WTC11 (cell line): ENCODE results near the gene VWA3B.

Experiments used
- CREB1 ChIP-seq: sonication (generic); formaldehyde crosslinking; IDR thresholded peaks from 2 replicates; pipeline ENCODE4 v1.8.0; 2023; ENCODE audit warnings: mild to moderate bottlenecking, missing genetic modification reagents
- CREM ChIP-seq: sonication (generic); formaldehyde crosslinking; IDR thresholded peaks from 2 replicates; pipeline ENCODE4 v1.8.1; 2022; ENCODE audit warnings: mild to moderate bottlenecking, missing genetic modification reagents, moderate library complexity
- FOXJ3 ChIP-seq: sonication (generic); formaldehyde crosslinking; IDR thresholded peaks from 2 replicates; pipeline ENCODE4 v1.9.0; 2021; ENCODE audit warnings: missing genetic modification reagents, mild to moderate bottlenecking, borderline replicate concordance
- JUN ChIP-seq: sonication (generic); formaldehyde crosslinking; IDR thresholded peaks from 2 replicates; pipeline ENCODE4 v1.8.0; 2023; ENCODE audit warnings: mild to moderate bottlenecking, missing genetic modification reagents
- MXD4 ChIP-seq: fragments of 250-450 bp; sonication (Bioruptor Pico); IDR thresholded peaks from 2 replicates; pipeline ENCODE4 v1.8.0; 2021; ENCODE audit warnings: mild to moderate bottlenecking, moderate library complexity, borderline replicate concordance
- SMAD3 ChIP-seq: sonication (generic); formaldehyde crosslinking; IDR thresholded peaks from 2 replicates; pipeline ENCODE4 v1.8.0; 2022; ENCODE audit warnings: missing genetic modification reagents, mild to moderate bottlenecking, borderline replicate concordance
- ZNF232 ChIP-seq: sonication (generic); formaldehyde crosslinking; IDR thresholded peaks from 2 replicates; pipeline ENCODE4 v1.8.0; 2022; ENCODE audit warnings: mild to moderate bottlenecking, missing genetic modification reagents
- ZNF263 ChIP-seq: sonication (generic); formaldehyde crosslinking; IDR thresholded peaks from 2 replicates; pipeline ENCODE4 v1.8.1; 2022; ENCODE audit warnings: low read depth, mild to moderate bottlenecking, moderate library complexity, missing genetic modification reagents
- TF ChIP-seq, protein P1 (sequence below): sonication (generic); formaldehyde crosslinking; IDR thresholded peaks from 2 replicates; pipeline ENCODE4 v1.8.1; 2023; ENCODE audit warnings: mild to moderate bottlenecking, missing genetic modification reagents, moderate library complexity
- TF ChIP-seq, protein P2 (sequence below): sonication (generic); formaldehyde crosslinking; conservative IDR thresholded peaks from 2 replicates; pipeline ENCODE4 v1.8.1; 2022; ENCODE audit warnings: mild to moderate bottlenecking, missing genetic modification reagents
- TF ChIP-seq, protein P3 (sequence below): sonication (generic); formaldehyde crosslinking; IDR thresholded peaks from 2 replicates; pipeline ENCODE4 v1.8.0; 2022; ENCODE audit warnings: mild to moderate bottlenecking, missing genetic modification reagents
- TF ChIP-seq, protein P4 (sequence below): fragments of 200-600 bp; IDR thresholded peaks from 2 replicates; pipeline ENCODE4 v1.8.0; 2022; ENCODE audit warnings: antibody characterized with exemption
- TF ChIP-seq, protein P5 (sequence below): sonication (generic); formaldehyde crosslinking; IDR thresholded peaks from 2 replicates; pipeline ENCODE4 v1.8.1; 2022; ENCODE audit warnings: low read depth, missing genetic modification reagents, borderline replicate concordance

DNA sequence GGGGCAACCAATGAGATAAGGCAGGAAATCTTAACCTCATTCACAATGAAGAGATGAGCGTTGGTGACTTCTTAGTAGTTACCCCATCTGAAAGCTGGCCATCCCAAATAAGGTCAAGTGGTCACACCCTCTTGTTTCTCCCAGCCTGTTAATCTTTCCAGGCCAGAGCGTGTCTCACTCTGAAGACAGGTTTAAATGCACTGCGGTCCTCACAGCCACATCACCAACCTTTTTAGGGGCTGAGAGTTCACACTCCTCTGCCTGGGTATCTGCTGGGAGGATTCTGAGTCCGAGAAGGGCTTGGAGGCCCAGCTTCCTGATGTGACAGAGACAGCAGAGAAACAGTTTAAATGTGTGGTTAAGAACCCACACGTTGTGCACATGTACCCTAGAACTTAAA, 246.0 kb downstream of the VWA3B start:
- TF ChIP-seq, protein P1, sequence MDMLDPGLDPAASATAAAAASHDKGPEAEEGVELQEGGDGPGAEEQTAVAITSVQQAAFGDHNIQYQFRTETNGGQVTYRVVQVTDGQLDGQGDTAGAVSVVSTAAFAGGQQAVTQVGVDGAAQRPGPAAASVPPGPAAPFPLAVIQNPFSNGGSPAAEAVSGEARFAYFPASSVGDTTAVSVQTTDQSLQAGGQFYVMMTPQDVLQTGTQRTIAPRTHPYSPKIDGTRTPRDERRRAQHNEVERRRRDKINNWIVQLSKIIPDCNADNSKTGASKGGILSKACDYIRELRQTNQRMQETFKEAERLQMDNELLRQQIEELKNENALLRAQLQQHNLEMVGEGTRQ (CRISPR knock-in tag), result no peak
- TF ChIP-seq JUN (CRISPR knock-in tag), result no peak
- TF ChIP-seq, protein P2, sequence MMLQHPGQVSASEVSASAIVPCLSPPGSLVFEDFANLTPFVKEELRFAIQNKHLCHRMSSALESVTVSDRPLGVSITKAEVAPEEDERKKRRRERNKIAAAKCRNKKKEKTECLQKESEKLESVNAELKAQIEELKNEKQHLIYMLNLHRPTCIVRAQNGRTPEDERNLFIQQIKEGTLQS (CRISPR knock-in tag), result no peak
- TF ChIP-seq FOXJ3, result no peak
- TF ChIP-seq, protein P3, sequence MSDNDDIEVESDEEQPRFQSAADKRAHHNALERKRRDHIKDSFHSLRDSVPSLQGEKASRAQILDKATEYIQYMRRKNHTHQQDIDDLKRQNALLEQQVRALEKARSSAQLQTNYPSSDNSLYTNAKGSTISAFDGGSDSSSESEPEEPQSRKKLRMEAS, result no peak
- TF ChIP-seq, protein P4, sequence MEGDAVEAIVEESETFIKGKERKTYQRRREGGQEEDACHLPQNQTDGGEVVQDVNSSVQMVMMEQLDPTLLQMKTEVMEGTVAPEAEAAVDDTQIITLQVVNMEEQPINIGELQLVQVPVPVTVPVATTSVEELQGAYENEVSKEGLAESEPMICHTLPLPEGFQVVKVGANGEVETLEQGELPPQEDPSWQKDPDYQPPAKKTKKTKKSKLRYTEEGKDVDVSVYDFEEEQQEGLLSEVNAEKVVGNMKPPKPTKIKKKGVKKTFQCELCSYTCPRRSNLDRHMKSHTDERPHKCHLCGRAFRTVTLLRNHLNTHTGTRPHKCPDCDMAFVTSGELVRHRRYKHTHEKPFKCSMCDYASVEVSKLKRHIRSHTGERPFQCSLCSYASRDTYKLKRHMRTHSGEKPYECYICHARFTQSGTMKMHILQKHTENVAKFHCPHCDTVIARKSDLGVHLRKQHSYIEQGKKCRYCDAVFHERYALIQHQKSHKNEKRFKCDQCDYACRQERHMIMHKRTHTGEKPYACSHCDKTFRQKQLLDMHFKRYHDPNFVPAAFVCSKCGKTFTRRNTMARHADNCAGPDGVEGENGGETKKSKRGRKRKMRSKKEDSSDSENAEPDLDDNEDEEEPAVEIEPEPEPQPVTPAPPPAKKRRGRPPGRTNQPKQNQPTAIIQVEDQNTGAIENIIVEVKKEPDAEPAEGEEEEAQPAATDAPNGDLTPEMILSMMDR, result no peak
- TF ChIP-seq, protein P5, sequence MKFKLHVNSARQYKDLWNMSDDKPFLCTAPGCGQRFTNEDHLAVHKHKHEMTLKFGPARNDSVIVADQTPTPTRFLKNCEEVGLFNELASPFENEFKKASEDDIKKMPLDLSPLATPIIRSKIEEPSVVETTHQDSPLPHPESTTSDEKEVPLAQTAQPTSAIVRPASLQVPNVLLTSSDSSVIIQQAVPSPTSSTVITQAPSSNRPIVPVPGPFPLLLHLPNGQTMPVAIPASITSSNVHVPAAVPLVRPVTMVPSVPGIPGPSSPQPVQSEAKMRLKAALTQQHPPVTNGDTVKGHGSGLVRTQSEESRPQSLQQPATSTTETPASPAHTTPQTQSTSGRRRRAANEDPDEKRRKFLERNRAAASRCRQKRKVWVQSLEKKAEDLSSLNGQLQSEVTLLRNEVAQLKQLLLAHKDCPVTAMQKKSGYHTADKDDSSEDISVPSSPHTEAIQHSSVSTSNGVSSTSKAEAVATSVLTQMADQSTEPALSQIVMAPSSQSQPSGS (CRISPR knock-in tag), result no peak
- no peak for TF ChIP-seq ZNF232 (CRISPR knock-in tag)
- TF ChIP-seq CREB1, result no peak
- TF ChIP-seq SMAD3 (CRISPR knock-in tag), result no peak
- TF ChIP-seq MXD4 (CRISPR knock-in tag), result no peak
- TF ChIP-seq ZNF263 (CRISPR knock-in tag), result no peak
- TF ChIP-seq CREM (CRISPR knock-in tag), result no peak
